ENCODE results near the gene ATXN3L. TPM values are rescaled to one million over a fixed set of nuclear protein-coding genes. Genes with fewer than 3 reads are reported as not detected.

ATXN3L gene
- total and polyA plus RNA-seq, 10 of the 15 experiments (the other 5 are each of a cell fraction or from before 2014, with no cell fraction given): not detected

GRCh38 chrX:13319953-13320352 is at the start of gene ATXN3L (continued):
- TF ChIP-seq MEF2A (IDR thresholded peaks at IDR 0.05; ENCODE audit: insufficient read depth, low read depth, low read length) (no peak), MYC (IDR thresholded peaks at IDR 0.05; ENCODE audit: insufficient read depth, insufficient read length, insufficient replicate concordance, low read length, severe bottlenecking) (no peak), SMARCA5 (IDR thresholded peaks at IDR 0.05) (no peak)

GRCh38 chrX:13369256-13370030 is 49.6 kb upstream of the ATXN3L start:
- SMC1A ChIA-PET (ENCODE audit: uncharacterized antibody, unreplicated experiment): interaction anchor here (0.7 kb wide), 1 partner anchor 9 kb away, joined by 3 read pairs; no protein-coding TSS in a partner anchor
- FAIRE-seq (no peak), ATAC-seq (no peak), DNase-seq (ENCODE audit: low read depth, low spot score) (no peak)
- no TSS peak for BruUV-seq (replicated peaks)
- H3K9ac ChIP-seq (ENCODE audit: control insufficient read depth, insufficient read depth, low read length): no peak overlapping the region
- POLR2A ChIA-PET: no interaction called here
- H4K20me1 ChIP-seq (ENCODE audit: control insufficient read depth, insufficient read depth): no peaks in the 10 kb centered on the region
- no peaks in the 10 kb centered on the region for H3K4me1 ChIP-seq (ENCODE audit: control insufficient read depth, insufficient read depth, low read length)
- no peaks in the 10 kb centered on the region; a peak in 1 of 4 replicates for H3K27me3 ChIP-seq (replicated peaks in 1 of 2; ENCODE audit: control insufficient read depth in 2 of 2, insufficient read depth in 2 of 2, low read length in 1 of 2)
- no peaks in the 10 kb centered on the region for H3K79me2 ChIP-seq (ENCODE audit: control insufficient read depth, insufficient read depth, low read length)
- no peak overlapping the region for H3K27ac ChIP-seq (ENCODE audit: control insufficient read depth, insufficient read depth)
- CTCF ChIA-PET: interaction anchor here (1.4 kb wide), 1 partner anchor 118 kb away, joined by 5 read pairs; no protein-coding TSS in a partner anchor
- H3K9me3 ChIP-seq (replicated peaks; ENCODE audit: control insufficient read depth, insufficient read depth, low read length): no peaks in the 10 kb centered on the region
- no peak overlapping the region for H2AFZ ChIP-seq (ENCODE audit: control insufficient read depth, low read depth, low read length)
- intact Hi-C loops (cut with micrococcal nuclease; ENCODE audit: unreplicated experiment) (loop anchor here (10.0 kb wide), 1 partner anchor 425 kb away; no protein-coding TSS in a partner anchor), in situ Hi-C loops (cut with MboI) (no loop called here)
- H3K4me2 ChIP-seq (ENCODE audit: control insufficient read depth, insufficient read depth): no peak overlapping the region
- no peaks in the 10 kb centered on the region for H3K36me3 ChIP-seq (ENCODE audit: control insufficient read depth in 2 of 2, insufficient read depth in 2 of 2, low read length in 1 of 2)
- RAD21 ChIA-PET (ENCODE audit: unreplicated experiment): no interaction called here
- no peak for TF ChIP-seq ZSCAN29 (IDR thresholded peaks at IDR 0.05)
- no peak for TF ChIP-seq MYB (IDR thresholded peaks at IDR 0.05; ENCODE audit: borderline replicate concordance, low read depth, low read length)
- no peak for TF ChIP-seq SREBF1 (IDR thresholded peaks at IDR 0.05; ENCODE audit: low read length)
- TF ChIP-seq JUND (IDR thresholded peaks at IDR 0.05; ENCODE audit: low read depth, low read length): no peak
- no peak for TF ChIP-seq CHD2 (IDR thresholded peaks at IDR 0.05; ENCODE audit: borderline replicate concordance, low read depth, low read length)
- TF ChIP-seq TAF1 (IDR thresholded peaks at IDR 0.05; ENCODE audit: borderline replicate concordance, low read depth, low read length): no peak
- no peak for TF ChIP-seq MAX (IDR thresholded peaks at IDR 0.05; ENCODE audit: low read depth, low read length)
- no peak for TF ChIP-seq KDM1A (IDR thresholded peaks at IDR 0.05; ENCODE audit: borderline replicate concordance)
- H3K4me3 ChIP-seq: no peak overlapping the region
- WGBS (ENCODE audit: insufficient coverage, insufficient replicate concordance, low lambda C conversion rate, missing lambda C conversion rate): 32% methylated on average over 3 of the region's 3 CpGs
